Mammary epithelial cell (primary cell): ENCODE measurements around the gene SLIT3.

ENCODE experiments used
- EZH2 ChIP-seq: IDR thresholded peaks from 2 replicates; pipeline ENCODE4 v1.6.1; 2012; ENCODE audit warnings: low read length, inconsistent platforms, borderline replicate concordance
- TF ChIP-seq, protein P1 (sequence below), 2 donors: IDR thresholded peaks in 1 of 2; conservative IDR thresholded peaks in 1 of 2; 2 replicates each; pipeline ENCODE4 v1.5.1; 2011 to 2012; ENCODE audit warnings: inconsistent platforms in 2 of 2, low read length in 2 of 2, mild to moderate bottlenecking in 2 of 2, control low read depth in 1 of 2, low read depth in 1 of 2; ENCODE audit not compliant: insufficient read depth in 1 of 2; ENCODE audit errors: extremely low read depth in 1 of 2

DNA sequence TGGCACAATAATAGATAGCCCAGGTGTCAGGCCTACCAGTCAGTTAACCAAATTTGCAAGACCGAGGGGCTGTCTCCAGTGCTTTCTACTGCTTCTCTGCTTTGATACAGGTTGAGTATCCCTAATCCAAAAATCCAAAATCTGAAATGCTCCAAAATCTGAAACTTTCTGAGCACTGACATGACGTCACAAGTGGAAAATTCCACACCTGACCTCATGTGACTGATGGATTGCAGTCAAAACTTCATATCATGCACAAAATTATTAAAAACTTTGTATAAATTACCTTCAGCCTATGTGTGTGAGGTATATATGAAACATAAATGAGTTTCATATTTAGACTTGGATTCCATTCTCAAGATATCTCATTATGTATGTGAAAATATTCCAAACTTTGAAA is 508.3 kb downstream of the SLIT3 start:
- TF ChIP-seq EZH2 = no peak
- TF ChIP-seq, protein P1, sequence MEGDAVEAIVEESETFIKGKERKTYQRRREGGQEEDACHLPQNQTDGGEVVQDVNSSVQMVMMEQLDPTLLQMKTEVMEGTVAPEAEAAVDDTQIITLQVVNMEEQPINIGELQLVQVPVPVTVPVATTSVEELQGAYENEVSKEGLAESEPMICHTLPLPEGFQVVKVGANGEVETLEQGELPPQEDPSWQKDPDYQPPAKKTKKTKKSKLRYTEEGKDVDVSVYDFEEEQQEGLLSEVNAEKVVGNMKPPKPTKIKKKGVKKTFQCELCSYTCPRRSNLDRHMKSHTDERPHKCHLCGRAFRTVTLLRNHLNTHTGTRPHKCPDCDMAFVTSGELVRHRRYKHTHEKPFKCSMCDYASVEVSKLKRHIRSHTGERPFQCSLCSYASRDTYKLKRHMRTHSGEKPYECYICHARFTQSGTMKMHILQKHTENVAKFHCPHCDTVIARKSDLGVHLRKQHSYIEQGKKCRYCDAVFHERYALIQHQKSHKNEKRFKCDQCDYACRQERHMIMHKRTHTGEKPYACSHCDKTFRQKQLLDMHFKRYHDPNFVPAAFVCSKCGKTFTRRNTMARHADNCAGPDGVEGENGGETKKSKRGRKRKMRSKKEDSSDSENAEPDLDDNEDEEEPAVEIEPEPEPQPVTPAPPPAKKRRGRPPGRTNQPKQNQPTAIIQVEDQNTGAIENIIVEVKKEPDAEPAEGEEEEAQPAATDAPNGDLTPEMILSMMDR (conservative IDR thresholded peaks at IDR 0.05 in 1 of 2, IDR thresholded peaks at IDR 0.05 in 1 of 2; ENCODE audit: extremely low read depth in 1 of 2, insufficient read depth in 1 of 2, low read depth in 1 of 2, low read length in 2 of 2) = no peak
